DND-41 (cell line): ENCODE data around the gene ADTRP.

ENCODE experiments used
- ATAC-seq: fragments of 200-7000 bp; cut with Tn5 transposase; 3 replicates; pipeline ENCODE4 v1.9.1; 2021; ENCODE audit warnings: low read depth; ENCODE audit not compliant: insufficient read depth
- DNase-seq: peaks from one replicate; pipeline ENCODE4 v3.0.0-alpha.2; 2020
- H2AFZ ChIP-seq: 2 replicates; pipeline ENCODE4 v1.6.0; 2012; ENCODE audit warnings: low read depth, low read length
- H3K27ac ChIP-seq: 2 replicates; pipeline ENCODE4 v1.5.1; 2012; ENCODE audit warnings: low read length, inconsistent platforms
- H3K27me3 ChIP-seq: fragments of 200-600 bp; sonication (generic); 2 replicates; pipeline ENCODE4 v1.6.0; 2012; ENCODE audit warnings: low read length, mild to moderate bottlenecking, inconsistent platforms; ENCODE audit not compliant: insufficient read depth, poor library complexity
- H3K36me3 ChIP-seq: 2 replicates; pipeline ENCODE4 v1.5.1; 2012; ENCODE audit warnings: low read length, inconsistent platforms; ENCODE audit not compliant: insufficient read depth
- H3K4me1 ChIP-seq: 2 replicates; pipeline ENCODE4 v1.5.1; 2012; ENCODE audit warnings: mild to moderate bottlenecking, low read length; ENCODE audit not compliant: insufficient read depth
- H3K4me2 ChIP-seq: 2 replicates; pipeline ENCODE4 v1.6.0; 2012; ENCODE audit warnings: mild to moderate bottlenecking, moderate library complexity, low read length, inconsistent platforms; ENCODE audit not compliant: insufficient read depth
- H3K4me3 ChIP-seq, 2 experiments: fragments of 200-600 bp in 1 of 2; shearing (Covaris generic) in 1 of 2; 2 replicates each; pipeline ENCODE4 v1.5.1; 2012 to 2016; ENCODE audit warnings: inconsistent platforms in 2 of 2, low read length in 2 of 2, mild to moderate bottlenecking in 2 of 2, low read depth in 1 of 2, moderate library complexity in 1 of 2
- H3K79me2 ChIP-seq: 2 replicates; pipeline ENCODE4 v1.6.0; 2012; ENCODE audit warnings: low read length, inconsistent platforms; ENCODE audit not compliant: insufficient read depth
- H3K9ac ChIP-seq: 2 replicates; pipeline ENCODE4 v1.6.0; 2012; ENCODE audit warnings: low read depth, mild to moderate bottlenecking, inconsistent platforms, low read length, moderate library complexity
- H3K9me3 ChIP-seq: 2 replicates; pipeline ENCODE4 v1.5.1; 2012; ENCODE audit warnings: low read length, moderate library complexity, mild to moderate bottlenecking, inconsistent platforms; ENCODE audit not compliant: insufficient read depth, severe bottlenecking
- H4K20me1 ChIP-seq: 2 replicates; pipeline ENCODE4 v1.6.0; 2012; ENCODE audit warnings: low read length; ENCODE audit not compliant: insufficient read depth
- EZH2 ChIP-seq: IDR thresholded peaks from 3 replicates; pipeline ENCODE4 v1.6.1; 2012; ENCODE audit warnings: borderline replicate concordance, low read depth, mild to moderate bottlenecking, moderate library complexity, low read length, inconsistent platforms; ENCODE audit not compliant: severe bottlenecking
- TF ChIP-seq, protein P1 (sequence below): IDR thresholded peaks from 2 replicates; pipeline ENCODE4 v1.5.1; 2012; ENCODE audit warnings: borderline replicate concordance, low read length, moderate library complexity, mild to moderate bottlenecking; ENCODE audit not compliant: poor library complexity, severe bottlenecking; ENCODE audit errors: extremely low read depth

Gene ADTRP

DNA sequence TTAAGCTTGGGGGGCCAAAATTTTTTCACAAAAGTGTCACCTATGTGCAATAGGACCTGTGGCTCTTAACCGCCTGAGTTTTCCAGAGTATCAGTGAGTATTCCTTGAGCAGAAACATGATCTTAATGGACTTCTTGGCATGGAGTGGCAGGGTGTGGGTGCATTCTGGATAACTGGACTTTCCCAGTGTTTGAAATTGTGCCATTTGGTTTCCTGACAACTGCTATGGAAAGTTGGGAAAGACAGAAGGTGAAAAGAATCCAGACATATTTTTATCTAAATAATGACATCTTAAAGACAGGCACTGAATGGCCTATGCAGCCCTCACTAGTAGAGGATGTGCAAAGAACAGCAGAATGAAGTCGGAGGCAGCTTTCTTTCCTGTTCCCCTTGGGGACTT, 34.3 kb upstream of the ADTRP start:
- peaks cover 2% of the 10 kb centered on the region for H3K27me3 ChIP-seq
- DNase-seq: no peak
- TF ChIP-seq, protein P1, sequence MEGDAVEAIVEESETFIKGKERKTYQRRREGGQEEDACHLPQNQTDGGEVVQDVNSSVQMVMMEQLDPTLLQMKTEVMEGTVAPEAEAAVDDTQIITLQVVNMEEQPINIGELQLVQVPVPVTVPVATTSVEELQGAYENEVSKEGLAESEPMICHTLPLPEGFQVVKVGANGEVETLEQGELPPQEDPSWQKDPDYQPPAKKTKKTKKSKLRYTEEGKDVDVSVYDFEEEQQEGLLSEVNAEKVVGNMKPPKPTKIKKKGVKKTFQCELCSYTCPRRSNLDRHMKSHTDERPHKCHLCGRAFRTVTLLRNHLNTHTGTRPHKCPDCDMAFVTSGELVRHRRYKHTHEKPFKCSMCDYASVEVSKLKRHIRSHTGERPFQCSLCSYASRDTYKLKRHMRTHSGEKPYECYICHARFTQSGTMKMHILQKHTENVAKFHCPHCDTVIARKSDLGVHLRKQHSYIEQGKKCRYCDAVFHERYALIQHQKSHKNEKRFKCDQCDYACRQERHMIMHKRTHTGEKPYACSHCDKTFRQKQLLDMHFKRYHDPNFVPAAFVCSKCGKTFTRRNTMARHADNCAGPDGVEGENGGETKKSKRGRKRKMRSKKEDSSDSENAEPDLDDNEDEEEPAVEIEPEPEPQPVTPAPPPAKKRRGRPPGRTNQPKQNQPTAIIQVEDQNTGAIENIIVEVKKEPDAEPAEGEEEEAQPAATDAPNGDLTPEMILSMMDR: no peak
- no peak for TF ChIP-seq EZH2
- ATAC-seq: no peak
- no peak overlapping the region for H3K27ac ChIP-seq
- H3K4me2 ChIP-seq: no peak overlapping the region
- no peaks in the 10 kb centered on the region for H3K4me1 ChIP-seq
- H3K36me3 ChIP-seq: no peaks in the 10 kb centered on the region
- no peak overlapping the region for H3K4me3 ChIP-seq
- no peak overlapping the region for H2AFZ ChIP-seq
- H3K9ac ChIP-seq: no peak overlapping the region
- H3K79me2 ChIP-seq: no peaks in the 10 kb centered on the region
- H4K20me1 ChIP-seq: no peaks in the 10 kb centered on the region
- no peaks in the 10 kb centered on the region for H3K9me3 ChIP-seq

DNA sequence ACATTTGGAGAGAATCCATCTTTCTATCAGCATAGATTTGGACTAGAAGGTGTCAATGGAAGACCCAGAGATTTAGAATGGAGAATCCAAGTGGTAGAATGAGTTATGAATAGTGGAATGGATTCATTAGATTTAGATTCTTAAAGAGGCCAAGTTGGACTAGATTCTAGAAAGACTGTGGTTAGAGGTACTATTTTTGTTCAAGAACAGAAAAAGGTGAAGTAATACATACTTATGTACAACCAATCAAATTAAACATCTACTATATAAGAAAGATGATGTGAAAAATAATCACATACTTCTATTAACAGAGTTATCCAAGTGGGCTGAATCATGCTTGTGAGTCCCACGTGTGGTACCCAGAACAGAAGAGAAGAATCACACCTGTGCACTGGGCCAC, 33.8 kb upstream of the ADTRP start:
- ATAC-seq (no peak), DNase-seq (no peak)
- Histone ChIP-seq H3K27me3 (peaks cover 2% of the 10 kb centered on the region), H4K20me1 (no peaks in the 10 kb centered on the region), H3K9ac (no peak overlapping the region), H3K4me2 (no peak overlapping the region), H2AFZ (no peak overlapping the region), H3K4me3 (no peak overlapping the region), H3K27ac (no peak overlapping the region), H3K79me2 (no peaks in the 10 kb centered on the region), H3K9me3 (no peaks in the 10 kb centered on the region), H3K36me3 (no peaks in the 10 kb centered on the region), H3K4me1 (no peaks in the 10 kb centered on the region)
- no peak for TF ChIP-seq EZH2
- TF ChIP-seq, protein P1: no peak

DNA sequence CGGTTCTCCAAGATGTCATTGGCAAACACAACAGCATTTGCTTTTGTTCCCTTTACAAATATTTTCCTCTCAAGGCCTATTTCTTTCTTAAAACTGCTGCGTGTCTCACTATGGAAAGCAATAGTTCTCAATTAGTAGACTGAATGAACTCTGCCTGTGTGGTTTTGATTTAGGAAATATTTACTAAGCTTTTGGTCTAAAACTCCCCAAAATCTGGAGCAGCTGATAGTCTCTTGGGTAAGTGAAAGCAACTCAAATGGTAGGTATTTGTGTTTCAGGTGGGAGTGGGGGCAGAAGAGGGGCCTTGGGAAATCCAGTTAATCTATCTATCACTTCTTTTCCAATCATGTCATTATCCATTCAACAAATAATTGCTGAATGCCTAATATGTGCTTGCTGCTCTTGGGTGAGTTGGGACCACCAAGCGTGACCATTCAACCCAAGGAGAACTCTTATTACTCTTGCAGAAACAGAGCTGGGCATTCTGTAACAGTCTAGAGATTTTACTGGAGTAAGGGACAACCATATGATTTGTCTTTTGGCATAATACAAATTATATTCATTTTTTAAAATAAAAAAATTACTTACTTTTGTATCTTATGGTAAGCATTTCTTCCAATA, 33.2 kb upstream of the ADTRP start:
- Histone ChIP-seq H4K20me1 (no peaks in the 10 kb centered on the region), H3K27me3 (peaks cover 2% of the 10 kb centered on the region), H3K4me3 (no peak overlapping the region), H3K9me3 (no peaks in the 10 kb centered on the region), H3K36me3 (no peaks in the 10 kb centered on the region), H3K4me2 (no peak overlapping the region), H3K4me1 (peaks cover 4% of the 10 kb centered on the region), H3K27ac (no peak overlapping the region), H2AFZ (no peak overlapping the region), H3K79me2 (no peaks in the 10 kb centered on the region), H3K9ac (no peak overlapping the region)
- ATAC-seq (no peak), DNase-seq (no peak)
- no peak for TF ChIP-seq EZH2
- TF ChIP-seq, protein P1: no peak
